NCI-H2196 (cell line): ENCODE measurements around the gene KIF6.

Source experiments
- DNase-seq: peaks from one replicate; lab custom pipeline; 2025; ENCODE audit not compliant: unreplicated experiment; lab: John Stamatoyannopoulos, UW

Gene KIF6

DNA sequence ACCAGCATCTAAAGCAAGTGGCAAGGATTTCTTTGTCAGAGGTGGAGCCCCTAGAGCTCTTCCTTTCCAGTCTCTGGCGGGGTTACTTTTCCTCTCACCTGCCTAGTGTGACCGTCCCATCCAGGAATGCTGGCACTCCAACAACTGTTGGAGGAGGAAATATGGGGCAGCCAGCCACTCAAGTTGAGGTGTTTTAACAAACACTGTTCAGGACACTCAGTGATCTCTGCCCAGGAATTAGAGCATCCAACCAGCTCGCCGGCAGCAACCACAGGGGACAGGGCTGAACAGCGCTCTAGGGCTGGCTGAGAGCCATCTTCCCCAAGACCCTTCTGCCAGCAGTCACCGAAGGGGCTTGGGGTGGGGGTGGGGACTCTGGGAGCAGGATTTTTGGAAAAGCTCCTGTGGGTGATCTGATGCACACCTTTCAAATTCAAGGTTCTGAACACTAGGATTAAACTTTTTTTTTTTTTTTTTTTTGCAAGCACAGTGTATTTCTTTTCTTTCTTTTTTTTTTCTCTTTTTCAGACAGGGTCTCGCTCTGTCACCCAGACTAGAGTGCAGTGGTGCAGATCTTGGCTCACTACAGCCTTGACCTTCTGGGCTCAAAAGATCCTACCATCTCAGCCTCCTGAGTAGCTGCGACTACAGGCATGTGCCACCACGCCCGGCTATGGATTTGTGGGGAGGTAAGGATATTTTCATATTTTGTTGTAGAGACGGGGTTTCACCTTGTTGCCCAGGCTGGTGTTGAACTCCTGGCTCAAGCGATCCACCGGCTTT lies 374.3 kb downstream of the KIF6 start:
- no peak for DNase-seq

- DNase-seq = no peak
Measured at GRCh38 chr6:39348740-39349139, 376.5 kb downstream of the KIF6 start.

- peak; percentile 75 for DNase-seq
Measured at GRCh38 chr6:39347906-39348585, 377.2 kb downstream of the KIF6 start.

- peak; percentile 40 for DNase-seq
Measured at GRCh38 chr6:39347206-39347605, 378.0 kb downstream of the KIF6 start.

DNA sequence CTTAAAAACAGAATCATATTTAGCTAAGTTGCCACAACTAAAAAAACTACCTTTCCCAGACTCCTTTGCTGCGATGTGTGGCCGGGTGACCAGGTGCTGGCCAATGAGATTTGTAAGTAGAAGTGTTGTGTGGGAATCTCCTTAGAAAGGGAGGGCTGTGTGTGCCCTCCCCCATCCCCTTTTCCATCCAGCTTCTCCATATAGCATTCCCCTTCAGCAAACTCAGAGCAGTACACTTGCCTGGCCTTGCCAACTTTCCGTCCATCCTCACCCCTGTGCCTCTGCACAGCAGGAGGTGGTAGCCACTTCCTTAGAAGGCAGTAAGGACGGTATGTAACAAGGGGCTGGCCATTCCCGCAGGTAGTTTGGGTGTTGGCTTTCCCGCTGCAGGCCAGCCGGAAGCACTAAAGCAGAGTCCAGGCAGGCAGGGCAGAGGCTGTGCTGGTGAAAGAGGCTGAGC lies 380.4 kb downstream of the KIF6 start:
- no peak for DNase-seq

- DNase-seq = no peak
Measured at GRCh38 chr6:39343396-39343870, 381.8 kb downstream of the KIF6 start.

GRCh38 chr6:39342692-39343395 lies 382.4 kb downstream of the KIF6 start:
- no peak for DNase-seq

DNA sequence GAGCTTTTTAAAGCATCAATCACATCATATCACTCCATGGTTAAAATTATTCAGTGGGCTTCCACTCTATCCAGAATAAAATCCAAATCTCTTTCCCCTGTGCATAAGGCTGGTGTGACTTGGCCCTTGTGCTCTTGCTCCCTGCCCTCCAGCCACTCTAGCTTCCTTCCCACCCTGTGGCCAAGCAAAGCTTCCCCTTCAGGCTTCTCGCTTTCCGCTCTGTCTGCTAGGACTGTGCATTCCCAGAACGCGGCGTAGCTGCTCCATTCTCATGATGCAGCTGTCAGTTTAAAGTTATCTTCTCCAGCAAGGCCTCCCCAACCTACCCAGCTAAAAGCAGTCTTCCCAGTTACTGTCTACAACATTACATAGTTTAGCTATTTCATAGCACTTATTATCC lies 383.3 kb downstream of the KIF6 start:
- DNase-seq = no peak

DNA sequence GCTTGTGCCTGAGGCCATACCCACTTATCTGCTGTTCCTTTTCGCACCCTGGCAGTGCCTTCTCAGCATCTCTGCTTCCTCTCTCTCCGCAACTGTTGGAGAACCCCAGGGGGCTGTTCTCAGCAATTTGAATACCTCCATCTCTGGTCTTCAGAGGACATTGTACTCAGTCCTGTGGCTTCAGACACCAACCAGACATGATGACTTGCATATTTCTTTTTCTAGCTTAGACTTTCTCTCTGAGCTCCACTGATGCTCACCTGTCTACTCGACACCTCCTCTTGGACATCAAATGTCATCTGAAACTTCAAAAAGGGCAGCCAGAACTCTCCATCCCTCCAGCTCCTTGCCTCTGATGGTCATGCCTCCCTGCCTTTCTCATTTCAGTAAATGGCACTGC lies 383.9 kb downstream of the KIF6 start:
- no peak for DNase-seq

DNA sequence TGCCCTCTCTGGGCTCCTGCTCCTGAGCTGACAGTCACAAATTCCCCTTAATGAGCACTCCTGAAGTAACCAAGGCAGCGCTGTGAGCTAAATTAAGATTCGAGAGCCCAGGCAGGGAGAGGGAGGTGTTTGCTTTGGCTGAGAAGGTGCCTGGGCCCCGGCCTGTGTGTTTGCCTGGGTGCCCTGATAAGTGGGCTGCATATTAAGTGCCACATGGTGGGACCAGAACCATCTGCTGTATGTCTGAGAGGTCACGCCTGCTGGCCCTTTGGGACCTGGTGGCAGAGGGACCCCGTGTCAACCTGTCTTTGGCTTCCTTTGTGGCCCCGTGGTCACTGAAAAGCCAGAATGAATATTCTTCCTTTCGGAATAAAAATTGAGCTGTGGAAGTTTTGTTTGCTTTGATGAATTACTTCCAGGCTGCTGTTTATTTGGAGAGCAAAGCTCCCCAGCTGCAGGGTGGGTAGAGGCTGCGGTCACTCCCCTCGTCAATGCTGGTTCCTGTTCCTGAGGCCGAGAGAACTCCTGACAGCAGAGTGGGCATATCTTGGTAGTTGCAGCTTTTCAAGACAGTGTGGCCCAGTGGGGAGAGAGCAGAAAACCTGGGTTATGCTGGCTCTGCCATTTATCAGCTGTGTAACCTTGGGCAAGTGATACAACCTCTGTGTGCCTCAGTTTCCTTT lies 385.2 kb downstream of the KIF6 start:
- DNase-seq = no peak

DNA sequence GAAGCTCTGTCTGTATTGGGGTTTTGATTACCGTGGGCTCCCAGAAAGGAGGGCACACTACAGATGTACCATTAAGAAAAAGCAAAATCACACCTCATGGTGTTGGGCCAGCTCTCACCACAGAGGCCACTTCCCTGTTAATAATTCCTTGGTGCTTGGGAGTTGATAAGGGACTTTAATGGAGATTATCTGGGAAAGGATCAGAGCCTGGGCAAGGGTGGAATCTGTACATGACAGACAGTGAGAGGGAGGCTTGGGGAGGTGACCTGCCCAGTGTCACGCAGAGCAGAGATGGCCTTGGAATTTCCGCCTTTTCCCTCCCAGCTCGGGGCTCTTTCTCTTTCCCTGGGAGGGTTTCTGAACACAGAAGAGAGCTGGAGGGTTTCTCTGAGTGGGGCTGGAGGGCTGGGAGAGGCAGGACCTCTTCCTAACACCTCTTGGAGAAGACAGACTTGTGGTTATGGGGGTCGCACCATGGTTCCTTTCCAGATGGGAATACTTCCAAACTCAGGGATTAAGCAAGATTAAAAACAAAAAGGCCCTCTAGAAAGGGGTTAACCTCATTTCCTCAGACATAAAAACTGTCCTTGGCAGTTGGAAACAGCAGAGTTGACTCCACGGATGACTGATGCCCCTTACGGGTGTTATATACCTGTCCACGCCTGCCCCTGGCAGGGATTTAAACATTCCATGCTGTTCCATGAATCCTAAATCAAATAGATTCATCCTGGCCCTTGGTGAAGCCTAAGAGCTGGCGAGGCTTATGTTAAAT lies 385.9 kb downstream of the KIF6 start:
- DNase-seq = no peak

DNA sequence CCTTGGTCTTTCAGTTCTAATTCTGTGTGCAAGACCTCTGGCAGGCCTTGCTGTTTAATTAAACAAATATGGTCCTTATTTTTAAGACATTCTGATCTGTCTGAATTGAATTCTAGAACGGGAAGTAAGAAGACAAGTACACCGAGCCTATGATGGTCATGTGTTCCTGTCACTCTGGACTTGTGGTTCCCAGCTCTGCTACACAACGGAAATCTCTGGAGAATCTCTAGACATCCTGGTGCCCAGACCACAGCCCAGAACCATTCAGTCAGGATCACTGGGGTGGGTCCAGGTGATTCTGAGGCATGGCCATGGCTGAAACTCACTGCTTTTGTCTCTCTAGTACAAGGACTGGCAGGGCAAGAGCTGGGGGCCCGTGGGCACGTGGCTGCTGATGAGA lies 386.8 kb downstream of the KIF6 start:
- DNase-seq = no peak

GRCh38 chr6:39335780-39336545 lies 389.2 kb downstream of the KIF6 start:
- DNase-seq = no peak

- no peak for DNase-seq
Measured at GRCh38 chr6:39333644-39334438, 391.4 kb downstream of the KIF6 start.

DNA sequence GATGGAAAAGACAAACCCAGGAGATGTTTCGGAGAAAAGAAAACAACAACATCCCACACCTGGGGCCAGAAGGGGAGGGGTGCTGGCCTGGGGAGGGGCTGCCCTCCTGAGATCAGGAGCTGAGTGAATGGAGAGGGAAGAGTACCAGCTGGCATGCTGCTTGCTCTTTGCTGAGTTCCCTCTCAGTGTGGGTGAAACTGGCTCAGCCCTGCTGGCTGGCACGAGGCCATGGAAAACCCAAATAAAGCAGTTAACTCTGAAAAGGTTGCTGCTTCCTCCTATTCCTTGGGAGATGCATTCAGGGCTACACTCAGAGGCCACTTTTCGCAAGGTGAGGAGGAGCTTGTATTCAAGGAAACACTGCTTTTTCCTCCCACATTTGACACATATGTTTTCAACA lies 394.7 kb downstream of the KIF6 start:
- peak; percentile 32 for DNase-seq

- no peak for DNase-seq
Measured at GRCh38 chr6:39330057-39330456, 395.2 kb downstream of the KIF6 start.

GRCh38 chr6:39328066-39328465 lies 397.1 kb downstream of the KIF6 start:
- DNase-seq = no peak

DNA sequence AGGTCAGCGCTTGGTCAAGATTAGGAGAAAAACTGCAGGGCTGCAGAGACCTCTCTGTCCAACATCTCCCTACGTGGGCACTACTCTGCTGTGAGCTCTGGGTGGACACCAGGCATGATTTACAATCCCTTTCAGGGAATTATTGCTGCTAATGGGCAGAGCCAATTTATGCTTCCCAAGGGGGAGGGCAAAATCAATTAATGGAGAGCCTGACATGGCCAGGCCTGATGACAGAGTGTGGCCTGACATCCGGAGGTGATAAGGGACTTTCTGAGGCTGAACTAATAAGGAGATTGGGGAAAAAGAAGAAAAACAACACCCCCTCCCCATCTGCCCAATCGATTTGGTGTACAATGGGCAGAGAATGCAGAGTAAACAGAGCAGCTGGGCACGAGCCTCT lies 397.7 kb downstream of the KIF6 start:
- no peak for DNase-seq

- no peak for DNase-seq
Measured at GRCh38 chr6:39322306-39322850, 402.8 kb downstream of the KIF6 start, which contains the start of gene KCNK16. Gene KCNK16, minus strand, starts transcription at chr6:39322702. Its CDS starts 162 bp downstream, at chr6:39322540.
